NCI-H82 (cell line): Measurements from ENCODE around the gene MROH2A.

ENCODE experiments used
- DNase-seq: peaks from one replicate; lab custom pipeline; 2025; lab: John Stamatoyannopoulos, UW

Gene MROH2A

DNA sequence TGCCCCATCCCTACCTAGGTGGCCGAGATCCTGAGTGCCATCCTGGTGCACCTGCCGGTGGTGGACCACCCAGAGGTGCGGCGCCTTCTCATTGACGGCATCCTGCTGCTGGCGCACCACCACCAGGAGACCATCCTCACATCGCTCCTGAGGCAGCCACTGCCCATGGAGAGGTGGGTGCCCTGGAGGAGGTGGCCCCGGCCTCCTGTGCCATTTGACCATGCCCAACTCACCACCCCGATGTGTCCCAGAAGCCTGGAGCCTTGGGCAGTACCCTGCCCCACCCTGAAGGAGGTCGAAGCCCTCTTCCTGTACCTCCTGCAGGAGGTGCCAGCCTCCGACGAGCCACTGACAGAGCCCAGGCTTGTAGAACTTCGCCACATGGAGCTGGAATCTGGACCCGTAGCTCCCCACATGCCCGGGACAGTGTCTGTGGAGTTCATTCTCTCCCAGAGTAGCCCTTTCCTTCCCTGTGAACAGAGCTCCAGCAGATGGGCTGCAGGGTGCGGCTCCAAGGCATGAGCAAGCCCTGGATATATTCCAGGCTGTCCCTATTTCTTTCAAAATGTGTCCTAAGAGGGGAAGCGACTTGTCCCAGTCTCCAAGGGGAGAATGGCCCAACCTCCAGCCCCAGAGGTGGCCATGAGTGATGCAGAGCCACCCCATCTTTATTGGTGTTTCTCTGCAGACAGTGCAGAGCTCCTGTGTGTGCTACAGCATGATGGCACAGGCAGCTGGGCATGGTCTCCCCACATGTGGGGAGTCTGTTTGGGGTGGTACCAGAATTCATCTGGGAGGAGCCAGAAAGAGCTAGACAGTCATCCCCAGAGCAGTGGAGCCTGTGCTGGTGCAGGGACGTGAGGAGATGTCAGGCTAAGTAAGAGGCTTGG, 42.0 kb downstream of the MROH2A start:
- DNase-seq: no peak

DNA sequence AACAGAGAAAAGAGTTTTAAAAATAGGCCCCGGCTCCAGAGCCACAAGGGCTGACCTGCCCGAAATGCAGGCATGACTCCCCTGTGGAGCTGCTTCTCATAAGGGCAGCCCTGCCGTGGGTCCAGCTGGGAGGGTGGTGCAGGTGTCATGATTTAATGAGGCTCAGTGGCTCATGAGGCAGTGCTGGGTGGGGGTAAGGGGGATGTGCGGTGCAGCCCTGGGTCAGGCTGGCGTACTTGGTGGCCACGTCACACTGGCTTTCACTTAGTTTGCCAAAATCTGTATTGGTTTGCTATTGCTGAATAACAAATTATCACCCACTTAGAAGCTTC, 42.6 kb downstream of the MROH2A start:
- DNase-seq: no peak

DNA sequence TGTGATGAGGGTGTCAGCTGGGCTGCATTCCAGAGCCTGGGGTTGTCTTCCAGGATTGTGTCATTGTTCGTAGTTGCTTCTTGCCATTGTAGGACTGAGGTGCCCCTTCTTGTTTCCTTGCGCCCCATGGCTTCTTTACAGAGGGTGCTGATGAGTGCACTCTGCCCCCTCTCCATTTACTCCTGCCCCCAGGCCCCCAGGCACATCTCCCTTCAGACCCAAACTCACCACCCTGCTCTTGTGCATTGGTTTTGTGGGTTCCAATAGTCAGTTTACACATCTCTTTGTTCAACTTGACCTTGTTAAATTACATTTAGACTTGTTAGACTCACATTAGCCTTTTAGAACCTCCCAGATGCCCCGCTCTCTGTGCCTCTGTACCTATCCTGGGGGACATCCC, 43.1 kb downstream of the MROH2A start:
- DNase-seq: no peak

DNA sequence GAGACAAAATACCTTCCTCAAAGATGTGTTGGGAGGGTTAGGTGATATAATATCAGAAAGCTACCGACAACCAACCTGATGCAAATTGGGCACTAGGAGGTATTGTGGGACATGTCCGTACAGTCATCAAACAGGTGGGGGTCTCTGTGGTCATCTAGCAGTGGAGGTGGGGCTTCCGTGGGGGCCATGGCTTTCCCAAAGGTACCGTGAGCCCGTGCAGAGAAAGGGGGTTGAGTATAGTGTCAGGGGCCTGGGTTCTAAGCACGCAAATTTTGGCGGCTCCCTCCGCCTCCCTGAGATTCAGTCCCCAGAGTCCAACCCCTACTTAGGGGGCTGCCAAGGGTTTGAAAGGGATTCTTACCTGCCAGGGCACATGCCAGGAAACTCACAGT, 43.6 kb downstream of the MROH2A start:
- DNase-seq: no peak

DNA sequence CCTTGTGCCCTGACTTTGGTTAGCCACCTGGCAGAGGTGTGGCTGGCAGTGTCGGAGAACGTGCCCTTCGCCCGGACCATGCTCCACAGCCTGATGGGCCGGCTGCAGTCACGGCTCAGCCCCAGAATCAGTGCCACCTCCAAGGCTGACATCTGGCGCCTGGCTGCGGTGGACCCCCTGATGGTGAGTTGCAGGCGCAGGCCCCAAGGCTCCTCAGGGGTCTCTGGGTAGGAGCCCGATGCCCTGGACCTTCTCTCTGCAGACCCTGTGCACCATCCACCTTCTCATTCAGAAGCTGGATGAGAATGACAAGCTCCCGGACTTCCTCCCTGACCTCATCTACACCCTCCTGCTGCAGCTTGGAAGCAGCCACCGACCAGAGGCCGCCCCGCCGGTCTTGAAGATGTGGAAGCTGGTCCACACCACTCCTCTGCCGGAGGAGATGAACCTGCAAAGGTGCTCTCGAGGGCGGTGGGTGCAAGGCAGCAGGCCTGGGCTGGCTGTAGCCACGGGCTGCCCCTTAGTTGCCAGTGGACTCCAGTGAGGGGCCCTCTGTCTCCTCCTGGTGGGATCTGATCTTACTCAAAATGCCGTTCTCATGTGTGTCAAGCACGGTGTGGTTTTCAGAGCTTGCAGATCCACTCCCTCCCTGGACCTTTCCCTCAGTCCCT, 44.1 kb downstream of the MROH2A start:
- DNase-seq: no peak

DNA sequence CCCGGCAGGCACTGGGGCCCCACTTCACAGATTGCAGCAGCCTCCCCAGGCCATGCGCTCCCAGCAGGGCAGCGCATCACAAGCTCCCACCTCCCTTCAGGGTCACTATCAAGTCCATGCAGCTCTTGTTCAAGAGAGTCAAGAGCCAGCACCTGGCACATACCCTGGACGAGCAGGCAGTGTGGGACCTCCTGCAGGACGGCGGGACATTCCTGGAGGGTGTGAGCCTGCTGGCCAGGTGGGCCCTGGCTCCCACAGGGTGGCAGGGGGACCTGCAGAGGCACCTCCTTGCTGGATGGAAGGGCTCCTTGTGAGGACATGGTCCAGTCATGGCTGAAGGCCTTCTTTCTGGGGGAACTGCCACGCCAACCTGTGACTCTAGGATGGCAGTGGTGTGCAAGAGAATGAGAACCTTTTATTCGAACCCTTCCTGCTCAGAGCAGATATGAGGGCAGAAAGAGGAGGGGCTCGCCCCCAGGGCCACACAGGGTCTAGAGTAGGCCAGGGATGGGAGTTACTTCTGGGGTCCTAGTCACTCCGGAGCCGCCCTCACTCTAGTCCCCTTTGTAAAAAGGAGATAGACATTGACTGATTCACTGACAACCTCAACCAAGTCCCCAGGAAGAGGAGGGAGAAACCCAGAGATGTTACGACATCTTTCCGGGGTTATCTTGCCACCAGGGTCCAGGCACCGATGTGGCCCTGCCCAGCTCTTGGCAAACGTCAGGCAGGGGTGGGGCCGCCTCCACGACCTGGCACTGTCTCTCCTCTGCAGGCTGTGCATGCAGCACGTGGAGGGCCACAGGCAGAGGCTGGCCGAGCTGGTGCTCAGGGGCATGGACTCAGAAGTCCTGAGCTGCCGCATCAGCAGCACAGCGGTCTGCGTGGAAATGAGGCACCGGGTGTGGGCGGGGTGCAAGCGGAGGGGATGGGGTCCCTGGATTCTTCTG, 44.9 kb downstream of the MROH2A start:
- DNase-seq: no peak

DNA sequence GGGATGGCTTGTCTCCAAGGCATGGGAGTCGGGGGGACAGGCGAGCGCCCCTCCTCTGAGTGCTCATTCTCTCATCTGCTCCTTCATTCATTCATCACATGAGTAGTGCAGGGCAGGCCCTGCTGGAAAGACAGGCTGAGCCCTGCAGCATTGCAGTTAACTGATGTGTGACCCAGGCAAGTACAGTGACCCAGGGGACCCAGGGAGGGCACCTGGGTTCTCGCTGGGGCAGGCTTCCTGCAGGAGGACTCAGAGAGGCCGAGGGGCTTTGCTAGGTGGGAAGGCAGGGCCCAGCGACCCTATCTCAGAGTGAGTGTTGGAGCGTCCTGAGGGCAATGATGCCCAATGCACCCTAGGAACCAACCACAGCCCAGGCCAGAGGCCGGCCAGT, 45.6 kb downstream of the MROH2A start:
- no peak for DNase-seq

DNA sequence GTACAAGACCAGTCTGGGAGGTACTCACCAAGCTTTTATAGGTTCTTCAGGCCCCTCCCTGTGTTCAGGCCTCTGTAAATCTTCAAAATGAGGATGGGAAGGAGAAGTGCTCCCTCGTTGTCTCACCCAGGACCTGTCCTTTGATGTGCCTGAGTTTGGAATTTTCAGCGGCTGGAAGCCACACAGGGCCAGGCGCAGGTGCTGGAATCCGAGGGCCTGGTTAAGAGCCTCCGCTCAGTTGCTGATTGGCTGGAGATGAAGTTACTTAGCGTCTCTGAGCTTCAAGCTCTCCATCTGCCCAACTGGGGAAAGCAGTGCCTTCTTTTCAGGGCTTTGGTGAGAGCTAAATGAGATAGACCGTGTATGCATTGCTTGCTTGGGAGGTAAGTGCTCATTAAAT, 46.2 kb downstream of the MROH2A start:
- DNase-seq: no peak

DNA sequence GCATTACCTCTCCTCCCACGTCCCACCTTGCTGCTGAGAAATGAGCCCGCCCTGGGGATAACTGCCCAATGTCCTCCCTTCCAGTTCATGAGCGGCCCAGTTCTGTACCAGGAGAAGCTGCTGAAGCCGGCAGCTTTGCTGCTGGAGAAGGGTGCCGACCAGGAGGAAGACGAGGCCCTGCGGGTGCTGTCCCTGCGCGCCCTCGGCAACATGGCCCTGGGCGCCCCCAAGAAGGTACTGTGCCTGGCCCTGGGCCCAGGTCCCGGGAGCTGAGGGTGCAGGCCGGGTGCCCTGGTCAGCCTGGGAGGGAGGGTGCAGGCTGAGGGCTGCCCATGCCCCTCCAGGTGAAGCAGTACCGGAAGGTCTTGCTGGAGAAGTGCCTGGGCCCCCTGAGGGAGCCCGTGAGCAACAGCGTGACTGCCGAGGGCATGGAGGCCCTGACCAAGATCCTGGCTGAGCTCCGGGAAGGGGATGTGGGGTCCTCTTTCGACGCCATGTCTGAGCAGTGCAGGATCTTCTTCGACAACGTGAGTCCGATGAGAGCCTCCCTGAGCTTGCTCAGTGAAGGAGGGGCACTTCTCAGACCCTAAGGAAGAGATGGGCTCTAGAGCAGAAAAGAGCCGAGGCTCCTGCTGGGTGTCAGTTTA, 50.5 kb downstream of the MROH2A start:
- no peak for DNase-seq

DNA sequence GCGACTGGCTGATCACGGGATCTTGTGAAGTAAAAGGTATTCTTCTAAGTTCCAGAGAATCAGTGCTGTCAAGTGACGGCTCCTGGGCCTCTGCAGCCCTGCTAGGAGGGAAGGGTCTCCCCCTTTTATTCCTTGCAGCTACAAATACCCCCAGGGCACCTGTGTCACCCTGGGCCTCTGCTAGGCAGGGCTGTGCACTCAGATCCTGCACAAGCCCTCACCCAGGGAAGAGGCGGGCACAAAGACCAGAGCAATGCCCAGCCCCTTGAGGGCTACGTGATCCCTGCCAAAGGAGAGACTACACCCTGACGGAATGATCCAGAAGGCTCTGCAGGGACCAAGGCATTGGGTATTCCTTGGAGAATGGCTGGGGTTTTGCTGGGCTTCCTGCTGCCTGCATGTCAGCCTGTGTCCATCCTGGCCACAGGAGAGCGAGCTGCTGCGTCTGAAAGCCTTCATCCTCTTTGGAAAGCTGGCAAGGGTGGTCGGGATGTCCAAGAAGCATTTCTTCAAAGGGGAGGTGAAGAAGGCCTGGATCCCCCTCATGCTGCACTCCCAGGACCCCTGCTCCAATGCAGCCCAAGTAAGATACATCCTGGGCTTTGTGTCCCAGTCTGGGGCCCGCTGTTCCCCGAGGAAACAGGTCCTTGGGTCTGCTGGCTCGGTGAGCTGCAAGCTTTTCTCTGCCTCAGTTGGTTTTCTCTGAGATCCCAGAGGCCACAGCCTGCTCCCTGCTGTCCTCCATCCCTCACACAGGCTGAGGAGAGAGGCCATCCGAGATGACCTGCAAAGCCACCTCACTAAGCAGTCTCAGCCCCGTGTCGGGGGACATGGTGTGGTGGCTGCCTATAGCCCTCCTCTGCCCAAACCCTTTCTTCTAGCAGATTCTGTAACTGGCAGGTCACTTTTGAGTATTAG, 51.3 kb downstream of the MROH2A start:
- no peak for DNase-seq

DNA sequence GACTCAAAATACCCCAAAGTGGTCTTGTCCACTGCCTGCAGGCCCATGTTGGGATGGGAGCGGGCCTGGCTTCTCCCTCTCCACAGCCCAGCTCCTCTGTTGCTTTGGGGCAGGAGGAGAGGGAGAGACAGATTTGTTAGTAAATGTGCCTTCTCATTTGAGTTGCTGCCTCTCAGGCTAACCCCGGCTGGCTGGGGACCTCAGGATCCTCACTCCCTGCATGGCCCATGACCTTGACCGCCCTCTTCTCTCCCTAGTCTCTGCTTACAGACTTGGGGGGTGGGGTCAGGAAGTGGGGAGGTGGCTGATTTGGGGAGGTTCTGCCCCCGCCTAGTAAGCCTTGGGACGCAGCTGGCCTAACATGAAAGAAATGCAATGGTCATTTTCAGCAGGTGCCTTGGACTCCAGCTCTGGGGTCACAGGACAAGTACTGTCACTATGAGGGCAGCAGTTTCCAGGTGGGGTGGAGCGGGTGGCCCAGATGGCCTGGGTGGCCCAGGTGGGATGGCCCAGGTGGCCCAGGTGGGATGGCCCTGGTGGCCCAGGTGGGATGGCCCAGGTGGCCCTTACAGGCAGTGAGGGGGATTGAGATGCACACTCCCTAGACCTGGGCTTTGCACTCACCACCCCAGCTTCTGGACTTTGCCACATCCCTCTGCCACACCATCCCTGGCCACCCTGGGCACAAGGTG, 52.1 kb downstream of the MROH2A start:
- no peak for DNase-seq

DNA sequence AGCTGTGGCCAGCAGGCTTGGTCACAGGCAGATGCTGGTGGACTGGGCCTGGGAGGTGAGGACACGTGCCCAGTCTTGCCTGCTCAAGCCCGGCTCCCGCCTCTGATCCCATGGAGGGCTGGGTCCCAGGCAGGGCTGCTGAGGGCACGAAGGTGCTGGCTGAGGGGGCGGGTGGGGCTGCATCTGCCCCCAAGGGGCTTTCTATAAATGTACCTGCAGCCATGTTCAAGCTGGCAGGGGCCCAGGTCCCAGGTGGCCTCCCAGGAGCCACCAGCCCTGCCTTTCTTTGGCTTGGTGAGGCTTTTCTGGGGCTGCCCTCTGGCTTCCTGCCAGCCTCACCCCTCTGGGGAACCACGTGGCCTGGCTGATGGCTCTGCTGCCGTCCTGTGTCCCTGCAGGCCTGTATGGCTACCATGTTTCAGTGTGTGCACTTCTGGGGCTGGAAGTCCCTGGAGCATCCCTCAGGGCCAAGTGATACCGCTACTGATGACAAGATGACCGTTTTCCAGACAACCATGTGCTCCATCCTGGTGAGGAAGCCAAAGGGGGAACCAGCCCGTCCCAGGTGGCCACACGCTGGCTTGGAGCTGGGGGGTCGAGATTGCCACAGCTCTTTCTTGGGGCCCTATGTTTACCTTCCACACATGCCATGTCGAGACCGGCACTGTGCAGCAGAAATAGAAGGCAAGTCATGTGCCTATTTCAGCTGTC, 53.0 kb downstream of the MROH2A start:
- no peak for DNase-seq

DNA sequence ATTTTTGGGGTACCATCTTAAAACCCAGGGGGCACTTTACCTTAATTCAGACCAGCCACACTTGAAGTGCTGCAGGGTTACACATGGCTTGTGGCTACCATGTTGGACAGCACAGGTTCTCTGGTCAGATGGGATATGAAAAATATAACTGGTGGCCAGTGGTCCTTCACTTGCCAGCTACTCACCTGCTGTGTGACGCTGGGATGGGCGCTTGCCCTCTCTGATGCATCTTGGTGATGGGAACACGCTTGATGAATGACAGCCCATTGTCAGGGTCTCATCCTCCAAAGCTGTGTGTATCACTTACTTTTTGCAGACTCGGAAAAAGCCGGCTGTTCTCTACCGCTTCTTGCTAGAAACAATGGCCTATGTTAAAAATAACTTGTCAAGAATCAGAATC, 53.7 kb downstream of the MROH2A start:
- no peak for DNase-seq

DNA sequence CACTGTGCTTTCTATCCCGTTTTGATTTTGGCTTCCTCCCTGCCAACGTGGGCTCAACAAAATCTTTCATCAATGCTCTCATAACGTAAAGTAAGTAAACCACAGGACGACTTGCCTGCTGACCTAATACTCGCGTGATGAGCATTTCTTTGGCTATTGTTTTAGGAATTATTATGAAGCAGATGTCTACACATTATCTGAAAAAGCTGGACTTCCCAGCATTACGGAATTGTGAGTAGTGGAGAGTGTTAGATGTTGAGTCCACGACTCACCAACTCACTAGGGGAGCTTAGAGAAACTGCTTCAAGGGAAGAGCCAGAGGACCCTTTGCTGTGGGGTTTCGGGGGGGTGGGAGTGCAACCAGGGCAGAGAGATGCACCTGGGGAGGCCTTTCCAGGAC, 54.3 kb downstream of the MROH2A start:
- DNase-seq: no peak

DNA sequence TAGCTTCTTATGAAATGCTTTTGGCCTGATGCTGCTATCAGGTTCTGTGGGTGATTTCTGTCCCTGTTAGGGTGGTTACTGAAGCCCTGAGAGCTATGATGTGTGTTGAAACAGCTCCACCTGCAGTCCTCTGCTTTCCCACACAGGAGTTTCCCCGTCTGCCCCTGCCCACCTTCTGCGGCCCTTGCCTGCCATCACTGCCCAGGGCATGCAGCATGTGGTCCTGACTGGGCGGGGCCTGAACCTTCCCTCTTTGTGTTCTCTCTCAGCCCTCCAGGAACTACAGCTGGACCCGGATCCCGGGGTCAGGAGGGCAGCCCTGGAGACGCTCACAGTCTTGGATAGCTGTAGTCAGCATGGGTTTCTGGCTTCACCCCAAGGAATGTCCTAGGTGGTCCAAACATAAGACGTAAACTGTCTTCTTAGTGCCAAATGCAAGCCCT, 54.8 kb downstream of the MROH2A start:
- DNase-seq: peak; percentile 85

DNA sequence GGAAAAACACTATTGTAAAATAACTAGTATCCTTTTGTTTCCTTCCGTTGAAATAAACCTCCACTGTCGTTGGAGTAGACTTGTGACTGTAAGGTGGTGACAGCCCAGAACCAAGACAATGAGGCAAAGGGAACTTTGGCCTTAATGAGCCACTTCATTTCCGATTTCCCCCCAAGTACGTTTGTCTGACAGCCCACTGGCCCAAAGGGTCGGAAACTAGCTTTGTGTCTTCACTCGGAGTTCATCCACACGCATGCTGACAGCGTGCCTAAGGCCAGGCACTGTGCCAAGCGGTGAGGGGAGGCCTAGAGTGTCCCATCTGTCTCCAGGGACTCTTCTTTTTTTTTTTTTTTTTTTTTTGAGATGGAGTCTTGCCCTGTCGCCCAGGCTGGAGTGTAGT, 55.2 kb downstream of the MROH2A start:
- peak; percentile 70 for DNase-seq

DNA sequence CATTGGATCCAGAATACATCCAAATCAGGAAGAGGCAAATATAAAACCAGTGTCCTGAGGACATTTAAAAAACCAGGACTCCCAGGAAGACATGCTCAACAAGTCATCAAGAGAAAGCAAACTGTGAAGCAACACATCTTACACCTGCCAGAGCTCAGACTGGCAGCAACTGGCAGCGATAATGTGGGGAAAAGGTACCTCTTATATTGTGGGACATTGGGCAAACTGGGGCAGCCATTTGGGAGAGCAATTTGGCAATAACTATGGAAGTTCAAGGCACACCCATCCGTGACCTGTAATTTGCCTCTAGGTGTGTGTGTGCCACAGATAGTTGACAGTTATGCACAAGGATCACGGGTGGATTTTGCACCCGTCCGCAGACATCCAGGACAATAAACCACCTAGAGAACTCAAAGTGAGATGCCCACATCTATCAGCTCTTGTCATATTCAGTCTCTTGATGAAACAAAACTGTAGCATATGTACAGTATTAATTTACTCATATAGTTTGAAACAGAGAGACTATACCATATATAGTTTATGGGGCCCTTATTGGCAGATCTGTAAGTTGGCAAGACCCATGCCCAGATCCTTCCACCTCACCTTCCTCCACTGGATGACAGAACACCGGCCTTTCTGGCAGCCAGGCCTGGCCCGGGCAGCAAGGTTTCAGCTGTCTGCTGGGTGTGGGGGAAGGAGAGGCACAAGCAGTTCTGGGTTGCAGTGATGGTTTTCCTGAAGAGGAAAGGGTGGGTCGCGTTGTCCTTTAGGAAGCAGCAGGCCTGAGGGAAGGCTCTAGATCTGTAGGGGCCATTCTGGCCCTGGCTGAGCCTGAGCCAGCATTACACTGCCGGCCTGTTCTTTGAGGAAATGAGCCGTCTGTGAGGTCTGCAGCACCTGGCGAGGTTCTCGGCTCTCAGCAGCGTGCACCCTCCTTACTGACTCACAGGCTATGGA, 57.4 kb downstream of the MROH2A start:
- DNase-seq: peak; percentile 24

DNA sequence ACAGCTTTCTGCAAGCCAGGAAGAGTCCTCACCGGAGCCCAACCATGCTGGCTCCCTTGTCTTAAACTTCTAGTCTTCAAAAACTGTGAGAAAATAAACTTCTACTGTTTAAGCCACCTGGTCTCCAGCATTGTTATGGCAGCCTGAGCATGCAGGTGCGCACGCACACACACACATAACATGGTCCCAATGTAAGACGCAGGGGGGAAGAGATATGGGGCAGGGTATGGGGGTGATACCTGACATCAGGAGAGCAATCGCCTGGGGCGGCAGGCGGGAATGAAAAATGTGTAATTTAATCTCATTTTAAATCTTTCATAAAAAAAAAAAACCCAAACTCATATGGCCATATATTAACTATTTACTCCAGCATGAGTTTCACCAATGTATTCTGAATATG, 58.2 kb downstream of the MROH2A start:
- DNase-seq: no peak
